Activated CD8-positive, alpha-beta memory T cell treated with anti-CD3 and anti-CD28 coated beads for 4 hours (primary cell): ENCODE results near the gene DUSP7.

Source experiments
- DNase-seq, 2 donors: peaks; one replicate each; pipeline ENCODE4 v3.0.0-alpha.2; 2020; ENCODE audit warnings: low read depth in 2 of 2

Gene DUSP7

DNA sequence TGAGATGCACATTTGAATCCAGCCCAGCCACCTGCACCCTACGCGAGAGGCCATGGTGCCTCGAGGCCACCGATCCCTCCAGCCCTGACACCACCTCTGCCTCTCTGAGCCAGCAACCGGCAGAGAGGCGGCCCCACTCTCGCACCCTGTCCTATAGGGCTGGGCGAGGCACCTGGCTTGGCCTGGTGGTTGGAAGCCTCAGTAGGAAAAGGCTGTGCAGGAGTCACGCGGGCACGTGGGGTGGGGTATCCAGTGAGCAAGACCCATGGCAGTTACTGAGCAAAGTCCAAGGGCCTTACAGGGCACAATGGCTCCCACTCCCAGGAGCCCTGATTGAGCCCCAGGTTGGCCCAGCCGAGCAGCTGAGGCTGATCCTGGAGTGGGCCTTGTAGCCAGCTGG is 12.4 kb upstream of the DUSP7 start:
- no peak for DNase-seq

GRCh38 chr3:52068055-52068571 is 11.7 kb upstream of the DUSP7 start:
- no peak for DNase-seq

GRCh38 chr3:52067526-52067925 is 11.2 kb upstream of the DUSP7 start:
- no peak for DNase-seq

- DNase-seq = no peak
Observed at GRCh38 chr3:52067046-52067445, 10.7 kb upstream of the DUSP7 start.

- no peak for DNase-seq
Observed at GRCh38 chr3:52065264-52065756, 8.9 kb upstream of the DUSP7 start.

- DNase-seq = no peak
Observed at GRCh38 chr3:52064561-52064960, 8.2 kb upstream of the DUSP7 start.

DNA sequence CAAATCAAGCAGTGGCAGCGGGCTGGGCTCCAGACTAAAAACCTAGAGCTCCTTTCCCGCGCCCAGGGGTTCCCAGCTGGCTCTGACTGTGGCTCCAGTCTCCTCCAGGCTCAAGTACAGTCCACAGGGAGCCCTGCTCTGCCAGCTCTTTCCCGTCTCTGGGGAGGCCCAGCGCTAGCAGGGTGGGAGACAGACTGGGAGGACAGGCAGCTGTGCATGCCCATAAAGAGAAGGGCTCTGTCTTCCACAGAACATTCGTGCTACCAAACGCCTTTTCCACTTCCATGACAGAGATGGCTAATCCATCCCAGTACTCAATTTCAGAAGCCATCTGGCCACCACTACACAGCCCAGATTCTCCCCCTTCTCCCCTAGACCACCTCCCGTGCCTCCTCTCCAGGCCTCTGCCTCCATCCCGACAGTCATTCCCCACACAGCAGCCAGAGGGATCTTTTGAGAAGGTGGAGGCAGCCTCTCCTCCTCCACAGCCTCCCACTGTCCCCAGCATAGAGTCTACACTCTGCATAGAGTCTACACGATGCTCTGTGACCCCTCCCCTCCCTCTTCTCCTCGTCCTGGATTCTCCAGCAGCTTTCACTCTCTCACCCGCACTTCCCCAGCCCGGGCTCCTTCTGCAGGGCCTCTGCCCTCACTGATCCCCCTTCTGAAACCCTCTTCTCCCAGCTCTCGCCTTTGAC is 6.8 kb upstream of the DUSP7 start:
- no peak for DNase-seq

DNA sequence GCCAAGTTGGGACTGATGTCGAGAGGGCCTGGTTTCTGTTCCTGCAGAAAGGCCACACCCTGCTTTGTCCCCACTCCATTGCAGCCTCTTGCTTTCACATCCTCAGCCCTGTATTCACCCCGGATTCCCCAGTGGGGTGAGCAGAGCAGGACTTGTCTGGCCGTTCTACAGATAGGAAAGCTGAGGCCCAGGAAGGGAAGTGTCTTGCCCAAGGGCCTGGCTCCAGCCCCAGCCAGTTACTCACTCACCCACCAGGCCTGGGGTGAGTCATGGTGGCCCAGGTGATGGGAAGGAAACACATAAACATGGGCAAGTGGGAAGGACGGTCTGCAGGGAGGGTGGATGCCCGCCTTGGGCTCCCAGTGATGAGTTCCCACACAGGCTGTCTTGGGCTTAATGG is 6.1 kb upstream of the DUSP7 start:
- DNase-seq = no peak

DNA sequence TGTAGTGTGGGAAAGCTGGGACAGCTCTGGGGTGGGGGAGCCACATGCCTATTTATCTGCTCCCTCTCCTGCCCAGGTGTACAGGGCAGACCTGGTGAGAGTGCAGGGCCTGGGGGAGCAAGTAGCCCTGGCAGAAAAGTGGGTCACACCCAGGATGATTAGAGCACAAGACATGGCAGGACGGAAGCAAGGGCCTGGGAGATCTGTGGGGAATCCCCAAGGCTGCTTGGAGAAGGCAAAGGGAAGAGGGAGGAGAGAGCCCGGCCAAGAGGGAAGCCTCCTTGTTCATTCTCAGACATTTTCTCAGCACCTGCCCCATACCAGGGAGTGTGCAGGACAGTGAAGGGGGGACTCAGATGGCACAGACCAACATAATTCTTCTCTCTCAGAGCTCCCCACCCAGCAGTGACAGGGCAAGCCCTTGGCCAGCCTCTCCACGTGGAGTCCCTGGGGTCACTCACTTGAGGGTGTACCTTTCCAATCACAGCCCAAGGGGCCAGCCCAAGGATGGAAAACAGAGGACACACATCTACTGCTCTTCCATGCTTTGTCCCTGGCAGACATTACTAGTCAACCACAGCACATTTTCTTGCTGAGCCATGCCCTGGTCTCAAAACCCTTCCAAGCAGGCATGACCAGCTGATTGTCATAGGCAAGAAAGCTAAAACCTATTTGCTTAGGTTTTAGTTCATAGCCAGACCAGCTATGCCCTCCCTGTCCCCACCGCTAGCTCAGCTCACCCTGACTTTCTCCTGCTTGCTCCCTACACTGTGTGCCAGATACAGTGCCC is 4.9 kb upstream of the DUSP7 start:
- DNase-seq = no peak

DNA sequence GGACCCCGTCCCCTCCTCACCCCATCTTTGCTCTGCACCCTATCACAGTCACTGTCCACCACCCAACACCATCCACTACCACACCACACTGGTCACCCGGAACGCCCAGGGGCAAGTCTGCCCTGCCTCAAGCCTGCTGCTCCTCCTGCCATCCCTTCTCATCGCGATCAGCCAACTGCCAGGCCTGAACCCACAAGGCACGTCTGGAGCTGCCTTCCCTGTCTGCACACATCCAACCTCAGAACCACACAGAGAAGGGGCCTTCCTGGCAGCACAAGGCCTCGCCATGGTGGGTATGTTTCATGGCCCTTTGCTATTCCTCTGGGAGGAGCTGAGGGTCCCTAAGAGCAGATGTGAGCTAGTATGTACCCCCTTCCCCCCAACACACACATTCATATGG is 3.4 kb upstream of the DUSP7 start:
- DNase-seq = no peak

DNA sequence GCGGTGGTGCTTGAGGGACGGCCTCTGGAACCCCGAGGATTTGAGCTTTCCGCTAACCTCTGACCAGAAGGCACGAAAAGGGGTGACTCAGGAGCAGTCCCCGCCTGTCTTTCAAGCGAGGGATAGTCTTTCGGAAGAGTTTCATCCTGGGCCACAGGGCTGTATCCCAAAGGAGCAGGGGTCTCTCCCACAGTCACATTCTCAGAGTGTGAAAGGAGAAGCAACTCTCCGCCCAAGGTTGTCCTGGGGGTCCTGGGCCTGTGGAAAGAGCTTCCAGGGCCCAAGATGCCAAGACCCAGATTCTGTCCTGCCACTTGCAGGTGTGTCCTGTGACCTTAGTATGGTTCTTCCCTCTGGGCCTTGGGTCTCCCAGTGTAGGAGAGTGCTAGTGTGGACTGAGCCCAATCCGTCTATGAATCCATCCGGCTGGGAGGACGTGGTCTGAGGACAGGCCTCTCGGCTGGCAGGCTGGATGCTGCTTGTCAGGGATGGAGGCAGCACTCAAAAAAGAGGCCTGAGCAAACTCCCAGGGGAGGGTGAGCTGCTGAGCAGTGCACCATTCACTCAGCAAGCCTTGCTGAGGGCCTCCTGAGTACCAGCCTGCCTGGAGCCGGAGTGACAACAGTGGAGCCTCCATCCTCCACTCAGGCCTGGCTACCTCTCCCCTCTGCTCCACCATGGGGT is 1.6 kb upstream of the DUSP7 start:
- no peak for DNase-seq

DNA sequence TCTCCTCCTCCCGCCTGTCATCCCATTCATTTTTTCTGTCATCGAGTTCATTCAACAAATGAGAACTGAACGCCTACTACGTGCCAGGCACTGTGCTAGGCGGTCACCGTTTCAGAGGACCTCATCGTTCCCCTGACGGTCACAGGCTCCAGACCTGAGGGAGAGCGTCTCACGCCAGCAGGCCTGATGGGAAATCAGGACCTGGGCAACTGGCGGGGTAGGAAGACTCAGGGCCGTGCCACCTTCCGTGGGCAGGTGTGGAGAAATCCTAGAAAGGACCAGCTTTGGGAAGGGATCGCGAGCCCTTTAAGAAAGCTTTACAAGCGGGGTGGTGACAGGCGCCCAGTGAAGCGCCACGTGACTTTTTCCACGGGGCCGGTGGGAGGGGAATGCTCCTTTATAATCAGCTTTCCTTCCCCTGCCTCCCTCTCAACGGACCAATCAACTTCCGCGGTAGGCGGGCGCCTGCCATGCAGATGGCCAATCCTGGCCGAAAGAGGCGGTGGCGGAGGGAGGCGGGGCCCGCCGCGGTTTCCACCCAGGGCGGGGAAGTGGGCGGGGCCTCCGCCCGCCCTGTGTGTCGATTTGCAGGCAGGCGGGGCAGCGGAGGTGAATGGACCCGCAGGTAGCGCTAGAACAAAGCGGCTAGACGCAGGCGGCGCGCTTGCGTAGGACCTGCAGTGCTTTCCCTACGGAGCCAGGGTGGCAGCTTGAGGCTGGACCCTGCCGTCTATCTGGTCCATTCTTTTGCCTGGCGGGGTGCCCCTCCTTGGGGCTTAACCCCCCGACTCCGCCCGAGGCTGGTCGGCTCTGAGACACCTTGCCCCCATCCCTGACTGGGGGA is 819 bp upstream of the DUSP7 start:
- DNase-seq = peak; percentile 99

DNA sequence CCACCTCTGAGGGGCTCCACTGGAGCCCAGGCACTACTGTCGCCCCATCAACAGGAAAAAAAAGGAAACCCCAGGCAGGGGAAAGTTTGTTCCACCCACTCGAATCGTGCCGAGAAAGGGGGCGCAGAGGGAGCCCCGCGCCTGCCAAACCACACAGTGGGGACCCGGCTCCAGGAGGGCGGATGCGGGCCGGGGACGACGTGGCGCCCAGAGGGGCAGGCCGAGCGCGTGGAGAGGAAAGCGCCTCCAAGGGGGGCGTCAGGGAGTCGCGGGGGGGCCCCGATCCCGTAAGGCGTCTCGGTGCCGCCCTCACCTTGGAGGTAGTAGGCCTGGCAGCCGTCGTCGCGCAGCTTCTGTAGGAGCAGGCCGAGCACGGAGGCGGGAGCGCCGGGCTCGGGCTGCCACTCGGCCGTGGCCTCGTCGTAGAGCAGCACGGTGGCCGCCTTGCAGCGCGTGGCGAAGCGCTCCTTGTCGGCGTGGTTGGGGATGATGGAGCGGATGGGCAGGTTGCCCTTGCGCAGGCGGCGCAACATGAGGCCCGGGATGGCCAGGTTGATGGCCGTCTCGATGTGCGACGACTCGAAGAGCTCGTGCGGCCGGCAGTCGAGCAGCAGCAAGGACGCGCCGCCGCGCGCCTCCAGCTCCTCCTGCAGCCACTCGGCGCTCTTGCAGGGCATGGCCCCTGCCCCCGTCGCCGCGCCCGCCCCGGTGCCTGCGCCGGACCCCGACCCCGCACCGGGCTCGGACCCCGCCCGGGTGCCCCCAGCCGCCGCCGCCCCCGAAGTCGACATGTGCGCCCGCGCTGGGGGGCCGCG is 627 bp downstream of the DUSP7 start:
- no peak for DNase-seq

DNA sequence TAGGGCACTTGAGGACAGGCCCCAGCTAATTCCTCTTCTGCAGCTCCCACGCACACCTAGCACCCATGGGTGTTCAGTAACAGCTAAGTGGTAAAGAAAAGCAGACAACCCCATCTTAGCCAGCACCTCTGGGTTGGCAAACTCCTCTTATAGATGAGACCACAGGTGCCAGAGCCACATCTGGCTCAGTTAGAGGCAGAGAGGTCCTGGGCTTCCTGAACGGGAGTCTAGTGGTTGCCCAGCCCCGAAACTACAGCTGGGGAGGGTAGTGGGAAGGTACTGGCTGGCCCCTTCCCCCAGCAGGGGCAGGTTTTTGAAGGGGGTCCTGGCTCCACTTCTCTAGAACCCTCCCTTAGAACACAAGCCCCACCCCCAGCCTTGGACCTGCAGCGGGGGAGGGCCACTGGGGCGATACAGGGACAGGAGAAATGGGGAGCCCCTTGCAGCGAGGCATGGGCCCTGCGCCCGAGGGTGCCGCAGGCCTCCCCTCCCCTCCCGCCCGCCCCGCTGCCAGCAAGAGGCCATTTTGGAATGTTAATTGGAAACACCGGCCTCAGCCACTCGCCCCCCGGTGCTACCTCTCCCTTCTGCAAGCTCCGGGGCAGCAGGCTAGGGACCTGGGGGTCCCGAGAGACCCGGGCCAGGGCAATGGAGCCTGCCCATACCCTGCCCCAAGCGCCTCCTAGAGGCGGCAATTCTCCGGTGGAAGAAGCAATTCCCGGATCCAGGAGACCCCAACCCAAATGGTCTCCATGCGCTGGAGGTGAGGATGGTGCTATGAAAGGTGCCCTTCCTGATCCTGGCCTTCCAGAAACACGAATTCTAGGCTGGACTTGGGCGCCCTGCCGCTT is 1.5 kb downstream of the DUSP7 start:
- DNase-seq = no peak

DNA sequence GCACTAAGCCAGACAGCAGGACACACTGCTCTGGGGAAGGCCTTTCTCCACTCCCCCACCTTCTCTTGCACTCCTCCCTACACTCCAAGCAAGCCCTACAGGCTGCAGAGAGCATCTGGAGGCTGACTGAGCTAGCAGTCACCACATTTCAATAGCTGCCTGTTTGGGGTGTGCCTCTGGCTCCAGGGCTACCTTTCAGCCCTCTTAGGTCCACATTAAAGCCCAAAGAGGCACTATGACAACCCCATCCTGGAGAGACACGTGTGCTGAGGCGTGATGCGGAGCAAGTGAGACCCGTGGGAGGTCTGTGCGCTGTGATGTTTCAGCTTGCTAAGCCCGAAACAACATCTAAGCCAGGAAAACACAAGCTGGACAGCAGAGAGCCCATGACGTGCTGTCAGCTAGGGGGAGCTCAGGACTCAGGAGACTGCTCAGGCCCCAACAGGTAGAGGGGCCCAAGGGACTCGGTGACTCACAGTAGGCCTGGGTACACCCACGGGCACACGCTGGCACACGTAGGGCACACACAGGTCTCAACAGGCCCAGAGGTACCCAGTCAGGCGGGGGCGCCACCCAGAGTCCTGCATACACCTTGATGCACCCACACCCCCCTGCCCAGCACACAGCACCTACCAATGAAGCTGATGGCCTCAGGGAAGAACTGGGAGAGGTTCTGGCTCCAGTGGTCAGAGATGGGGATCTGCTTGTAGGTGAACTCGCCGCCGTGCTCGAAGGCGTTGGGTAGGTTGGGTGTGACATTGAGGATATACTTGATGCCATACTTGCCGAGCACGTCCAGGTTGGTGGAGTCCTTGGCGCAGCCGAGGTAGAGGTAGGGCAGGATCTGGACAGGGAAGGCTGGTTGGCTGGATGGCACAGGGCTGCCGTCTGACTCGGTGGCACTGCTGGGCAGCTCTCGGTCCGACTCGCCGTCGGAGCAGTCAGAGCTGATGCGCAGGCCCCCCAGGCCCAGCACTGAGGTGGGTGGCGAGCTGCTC is 2.8 kb downstream of the DUSP7 start:
- peak in 1 of 2 donors; percentile 29 for DNase-seq

DNA sequence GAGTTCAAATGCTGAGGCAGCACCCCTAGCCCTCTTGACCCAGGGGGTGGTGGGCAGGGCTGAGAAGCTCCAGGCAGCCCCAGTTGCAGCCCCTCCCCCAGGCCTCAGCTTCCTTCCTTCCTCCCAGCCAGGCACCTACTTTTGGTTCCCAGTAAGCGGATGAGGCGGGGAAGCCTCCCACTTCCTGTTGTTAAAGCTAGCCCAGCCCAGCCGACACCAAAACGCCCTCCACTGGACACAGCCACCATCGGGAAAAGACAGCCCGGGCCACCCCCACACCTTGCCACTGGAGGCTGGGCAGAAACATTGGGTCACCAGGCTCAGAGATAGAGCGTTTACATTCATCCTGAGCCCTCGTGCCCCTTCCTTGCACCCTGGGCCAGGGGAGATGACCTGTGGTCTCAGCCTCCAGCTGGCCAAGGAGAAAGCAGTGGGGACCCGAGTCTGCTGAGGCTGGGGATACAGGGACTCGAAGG is 3.5 kb downstream of the DUSP7 start:
- DNase-seq = peak in 1 of 2 donors; percentile 13

DNA sequence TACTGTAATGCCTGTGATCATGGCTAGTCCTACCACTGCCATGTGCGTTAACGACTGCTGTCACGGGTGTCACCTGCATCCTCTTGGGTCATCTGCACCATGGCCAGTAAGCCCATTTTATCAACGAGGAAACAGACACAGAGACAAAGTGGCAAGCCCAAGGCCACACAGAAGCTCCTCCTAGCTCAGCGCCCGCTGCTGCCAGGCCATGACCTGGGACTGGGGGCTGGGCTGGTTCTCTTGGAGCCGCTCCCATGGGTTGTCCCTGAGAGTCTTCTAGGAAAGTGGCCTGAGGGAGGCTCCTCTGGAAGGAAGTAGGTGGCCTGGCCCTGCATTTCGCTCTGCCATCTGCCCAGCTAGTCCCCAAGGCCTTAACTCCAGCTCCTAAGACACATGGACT is 4.9 kb downstream of the DUSP7 start:
- DNase-seq = no peak

DNA sequence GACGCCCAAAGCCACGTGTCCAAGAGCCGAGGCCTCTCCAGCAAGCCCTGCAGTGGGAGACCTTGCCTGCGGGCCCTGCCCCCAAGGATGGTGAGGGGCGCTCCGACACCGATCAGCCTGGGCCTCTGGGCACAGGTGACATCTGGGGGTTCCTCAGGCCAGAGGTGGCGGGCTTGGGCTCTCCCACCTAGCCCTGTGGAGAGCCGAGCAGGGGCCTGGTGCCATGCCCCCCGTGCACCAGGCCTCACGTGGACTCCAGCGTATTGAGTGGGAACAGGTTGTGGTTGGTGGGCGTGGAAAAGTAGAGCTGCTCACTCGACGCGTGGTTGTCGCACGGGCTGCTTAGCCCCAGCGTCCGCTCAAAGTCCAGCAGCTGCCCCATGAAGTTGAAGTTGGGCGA is 5.8 kb downstream of the DUSP7 start:
- DNase-seq = no peak
